HFF-Myc (cell line): ENCODE results near the gene SYT8.
A peak's percentile ranks its signal among the peaks of the same experiment; 100 is the strongest.

Experiments used
- DNase-seq: peaks from one replicate; pipeline ENCODE4 v3.0.0-alpha.2; 2011; ENCODE audit warnings: low read depth; ENCODE audit errors: extremely low read depth
- H3K4me3 ChIP-seq: replicated peaks from 2 replicates; pipeline ENCODE4 v1.5.1; 2011; ENCODE audit warnings: low read depth, mild to moderate bottlenecking, control low read depth, low read length
- TF ChIP-seq, protein P1 (sequence below): IDR thresholded peaks from 2 replicates; pipeline ENCODE4 v1.5.1; 2012; ENCODE audit warnings: mild to moderate bottlenecking, low read depth, low read length, control low read depth; ENCODE audit errors: missing control alignments

Gene SYT8

DNA sequence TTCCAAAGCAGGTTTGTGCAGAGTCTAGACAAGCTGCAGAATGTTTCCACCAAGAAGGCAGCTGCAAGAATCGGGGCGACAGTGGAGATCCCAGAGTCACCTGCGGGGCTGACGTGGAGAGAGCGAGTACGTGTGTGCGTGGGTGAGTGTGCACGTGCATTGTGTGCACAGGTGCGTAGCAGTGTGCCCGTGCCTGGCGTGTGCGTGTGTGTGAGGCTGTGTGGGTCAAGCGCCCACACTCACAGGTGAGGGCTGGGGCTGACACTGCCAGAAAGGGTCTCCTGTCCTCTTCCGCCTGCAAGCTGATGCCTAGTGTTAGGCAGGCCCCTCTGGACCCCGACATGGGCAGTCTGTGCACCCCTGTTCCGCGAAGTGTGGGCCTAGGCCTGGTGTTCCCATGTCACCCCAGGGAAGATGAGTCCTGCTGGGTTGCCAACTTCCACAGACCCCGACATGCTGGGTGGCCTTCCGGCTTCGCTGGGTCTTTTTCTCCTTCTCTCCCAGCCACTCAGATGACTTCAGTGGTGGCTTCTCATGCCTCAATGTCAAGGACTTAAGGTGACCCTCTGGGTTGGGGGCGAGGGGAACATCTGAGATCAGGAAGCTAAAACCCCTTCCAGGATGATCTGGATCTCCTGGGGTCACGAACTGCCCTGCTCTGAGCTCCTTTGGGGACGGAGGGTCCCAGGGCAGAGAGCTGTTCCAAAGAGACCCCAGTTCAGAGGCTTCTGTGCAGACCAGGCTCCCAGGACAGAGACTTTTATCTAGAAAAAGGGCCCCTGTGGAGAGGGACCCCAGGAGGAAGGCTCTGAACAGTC lies 10.4 kb upstream of the SYT8 start:
- no peak overlapping the region for H3K4me3 ChIP-seq
- TF ChIP-seq, protein P1, sequence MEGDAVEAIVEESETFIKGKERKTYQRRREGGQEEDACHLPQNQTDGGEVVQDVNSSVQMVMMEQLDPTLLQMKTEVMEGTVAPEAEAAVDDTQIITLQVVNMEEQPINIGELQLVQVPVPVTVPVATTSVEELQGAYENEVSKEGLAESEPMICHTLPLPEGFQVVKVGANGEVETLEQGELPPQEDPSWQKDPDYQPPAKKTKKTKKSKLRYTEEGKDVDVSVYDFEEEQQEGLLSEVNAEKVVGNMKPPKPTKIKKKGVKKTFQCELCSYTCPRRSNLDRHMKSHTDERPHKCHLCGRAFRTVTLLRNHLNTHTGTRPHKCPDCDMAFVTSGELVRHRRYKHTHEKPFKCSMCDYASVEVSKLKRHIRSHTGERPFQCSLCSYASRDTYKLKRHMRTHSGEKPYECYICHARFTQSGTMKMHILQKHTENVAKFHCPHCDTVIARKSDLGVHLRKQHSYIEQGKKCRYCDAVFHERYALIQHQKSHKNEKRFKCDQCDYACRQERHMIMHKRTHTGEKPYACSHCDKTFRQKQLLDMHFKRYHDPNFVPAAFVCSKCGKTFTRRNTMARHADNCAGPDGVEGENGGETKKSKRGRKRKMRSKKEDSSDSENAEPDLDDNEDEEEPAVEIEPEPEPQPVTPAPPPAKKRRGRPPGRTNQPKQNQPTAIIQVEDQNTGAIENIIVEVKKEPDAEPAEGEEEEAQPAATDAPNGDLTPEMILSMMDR: no peak
- no peak for DNase-seq

DNA sequence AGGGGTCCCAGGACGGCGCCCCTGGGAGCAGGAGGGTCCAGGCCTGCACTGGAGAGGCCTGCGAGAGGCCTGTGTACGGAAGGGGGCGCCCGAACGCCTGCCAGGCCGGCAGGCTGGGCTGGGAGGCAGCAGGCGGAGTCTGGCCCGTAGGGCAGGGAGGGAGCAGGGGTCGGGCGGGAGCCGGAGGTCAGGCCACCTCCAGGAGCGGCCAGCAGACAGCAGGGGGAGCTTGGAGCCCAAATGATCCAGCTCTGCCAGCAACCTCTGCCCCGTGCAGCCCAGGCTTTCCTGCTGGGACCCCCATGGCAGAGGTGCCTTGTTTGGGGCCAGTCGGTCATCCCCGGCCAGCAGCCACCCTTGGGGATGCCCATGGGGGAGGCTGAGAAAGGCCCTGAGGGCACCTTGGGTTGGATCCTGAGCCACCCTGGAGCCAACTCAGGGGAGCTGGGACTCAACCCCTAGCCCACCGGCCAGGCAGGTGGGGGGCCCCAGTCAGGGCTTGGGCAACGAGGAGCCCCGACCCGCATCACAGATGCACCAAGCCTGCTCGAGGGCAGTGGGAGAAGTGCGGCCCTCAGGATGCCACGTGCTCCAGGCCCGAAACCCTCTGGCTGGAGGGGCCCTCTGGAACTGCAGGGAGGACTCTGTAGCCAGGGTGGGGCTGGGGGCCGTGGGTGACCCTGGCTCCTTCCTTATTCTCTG lies 9.6 kb upstream of the SYT8 start:
- no peak overlapping the region for H3K4me3 ChIP-seq
- DNase-seq: no peak
- TF ChIP-seq, protein P1: peak; percentile 27

DNA sequence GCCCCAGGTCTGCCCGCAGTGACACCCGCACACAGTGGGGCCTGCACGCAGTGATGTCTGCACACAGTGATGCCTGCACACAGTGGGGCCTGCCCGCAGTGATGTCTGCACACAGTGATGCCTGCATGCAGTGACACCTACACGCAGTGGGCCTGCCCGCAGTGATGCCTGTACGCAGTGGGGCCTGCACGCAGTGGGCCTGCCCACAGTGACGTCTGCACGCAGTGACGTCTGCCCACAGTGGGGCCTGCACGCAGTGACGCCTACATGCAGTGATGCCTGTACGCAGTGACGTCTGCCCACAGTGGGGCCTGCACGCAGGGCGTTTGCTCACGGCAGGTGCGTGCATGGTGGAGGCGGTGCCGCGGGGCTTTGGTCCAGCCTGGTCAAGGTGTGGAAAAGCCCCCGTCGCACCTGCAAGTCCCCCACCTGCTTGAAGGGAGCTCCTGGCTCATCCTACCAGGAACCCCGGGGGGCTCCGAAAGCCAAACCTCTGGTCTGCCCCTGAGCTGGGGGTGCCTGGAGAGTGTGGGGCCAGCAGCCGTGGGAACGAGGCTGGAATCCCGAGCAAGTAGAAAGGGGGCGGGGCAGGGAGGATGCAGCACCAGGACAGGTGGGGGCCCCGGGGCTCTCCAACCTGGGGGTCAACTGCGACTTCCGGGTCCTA lies 8.9 kb upstream of the SYT8 start:
- DNase-seq: no peak
- TF ChIP-seq, protein P1: no peak
- H3K4me3 ChIP-seq: no peak overlapping the region

DNA sequence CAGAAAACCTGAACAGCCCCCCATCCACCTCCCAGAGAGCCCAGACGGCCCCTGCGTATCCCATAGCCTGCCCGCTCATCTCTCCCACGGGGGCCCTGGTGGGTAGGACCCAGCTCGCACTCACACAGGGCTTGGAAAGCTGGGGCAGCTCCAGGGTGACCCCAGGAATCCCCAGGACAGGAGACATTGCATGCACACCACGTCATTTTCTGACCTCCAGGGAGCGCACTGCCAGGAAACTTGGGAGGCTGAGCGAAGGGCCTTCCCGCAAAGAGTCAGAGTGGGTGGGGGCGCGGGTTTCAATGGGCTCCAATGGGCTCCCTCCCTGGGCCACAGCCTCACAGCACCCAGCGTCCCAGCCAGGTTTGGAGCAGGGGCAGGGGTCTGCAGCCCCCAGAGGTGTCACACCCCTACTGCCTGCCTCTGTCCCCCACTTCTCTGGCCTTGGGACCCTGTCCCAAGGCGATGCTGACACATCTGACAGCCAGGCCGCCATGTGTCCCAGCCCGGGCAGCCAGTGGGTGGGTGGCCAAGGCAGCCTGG lies 8.2 kb upstream of the SYT8 start:
- TF ChIP-seq, protein P1: peak; percentile 7
- DNase-seq: no peak

DNA sequence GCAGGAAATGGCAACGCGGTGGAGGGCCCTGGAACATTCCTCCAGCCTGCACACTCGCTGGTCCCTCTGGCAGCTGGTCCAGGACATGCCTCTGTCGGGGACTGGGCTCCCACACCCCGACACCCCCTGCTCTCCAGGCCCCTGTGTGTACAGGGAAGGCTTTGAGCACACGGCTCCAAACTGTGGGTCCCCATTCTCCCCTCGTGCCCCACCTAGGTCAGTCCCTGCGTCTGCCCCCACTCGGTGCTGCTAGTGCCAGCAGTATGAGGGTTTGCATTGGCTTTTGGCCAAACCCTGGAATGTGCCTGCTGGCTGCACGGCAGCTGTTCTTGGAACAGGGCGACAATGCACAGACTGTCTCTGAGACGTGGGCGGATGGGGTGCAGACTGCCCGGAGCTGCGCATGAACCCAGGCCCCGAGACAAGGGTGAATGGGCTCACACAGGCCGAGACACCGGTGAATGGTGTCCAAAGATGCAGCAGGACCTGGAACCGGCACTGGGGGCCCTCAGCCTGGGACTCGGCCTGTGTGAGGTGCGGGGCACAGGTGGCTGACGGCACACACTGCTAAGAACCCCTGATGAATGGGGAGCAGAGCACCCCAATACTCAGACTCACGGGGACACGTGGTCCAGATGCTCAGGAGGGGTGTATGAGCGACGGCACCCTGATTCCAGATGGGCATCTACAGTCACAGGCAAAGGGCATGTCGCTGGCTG lies 7.5 kb upstream of the SYT8 start:
- H3K4me3 ChIP-seq: no peak overlapping the region
- TF ChIP-seq, protein P1: no peak
- DNase-seq: no peak

More for the DNA sequence above, 8.2 kb upstream of the SYT8 start:
- H3K4me3 ChIP-seq: no peak overlapping the region

DNA sequence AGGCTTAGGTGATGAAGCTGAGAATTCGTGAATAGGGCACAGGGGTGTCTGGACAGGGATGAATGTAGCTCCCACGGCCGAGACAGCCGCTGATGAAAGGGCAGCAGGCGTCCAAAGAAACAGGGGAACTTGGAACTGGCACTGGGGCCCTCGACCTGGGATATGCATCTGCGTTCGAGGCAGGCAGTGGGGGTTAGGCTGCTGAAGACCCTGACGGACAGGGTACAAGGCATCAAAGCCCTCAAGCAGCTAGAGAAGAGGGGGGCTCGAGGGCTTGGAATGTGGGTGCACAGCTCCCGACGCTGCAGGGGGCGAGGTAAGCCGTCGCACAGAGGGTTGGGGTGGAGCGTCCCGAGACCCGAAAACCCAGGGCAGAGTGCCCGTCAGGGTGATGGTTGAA lies 6.9 kb upstream of the SYT8 start:
- H3K4me3 ChIP-seq: no peak overlapping the region
- DNase-seq: no peak
- TF ChIP-seq, protein P1: no peak
